Kasumi-1 (cell line): ENCODE data around the gene APOB.

ENCODE experiments used
- DNase-seq, 2 experiments: peaks; one replicate each; lab custom pipeline; 2025; lab: John Stamatoyannopoulos, UW

The APOB gene

DNA sequence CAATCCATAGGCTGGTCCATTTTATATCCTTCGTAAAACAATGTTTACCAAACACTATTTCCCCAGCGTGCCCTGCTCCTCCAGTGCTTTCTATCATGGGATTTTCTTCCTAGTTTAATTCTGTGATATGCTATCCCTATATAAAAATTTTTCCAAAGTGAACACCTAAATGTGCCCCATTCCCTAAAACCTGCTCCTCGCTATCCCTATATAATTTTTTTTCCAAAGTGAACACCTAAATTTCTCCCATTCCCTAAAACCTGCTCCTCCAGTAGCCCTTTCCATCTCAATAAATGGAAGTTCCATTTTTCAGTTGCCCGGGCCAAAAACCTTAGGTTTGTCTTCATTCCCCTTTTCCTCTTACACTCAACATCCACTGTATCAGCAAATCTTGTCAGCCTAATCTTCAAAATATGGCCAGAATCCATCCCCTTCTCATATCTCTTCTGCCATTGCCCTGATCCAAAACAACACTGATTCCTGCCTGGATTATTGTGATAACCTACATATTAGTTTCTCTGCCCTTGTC, 26.1 kb downstream of the APOB start:
- DNase-seq: no peak

DNA sequence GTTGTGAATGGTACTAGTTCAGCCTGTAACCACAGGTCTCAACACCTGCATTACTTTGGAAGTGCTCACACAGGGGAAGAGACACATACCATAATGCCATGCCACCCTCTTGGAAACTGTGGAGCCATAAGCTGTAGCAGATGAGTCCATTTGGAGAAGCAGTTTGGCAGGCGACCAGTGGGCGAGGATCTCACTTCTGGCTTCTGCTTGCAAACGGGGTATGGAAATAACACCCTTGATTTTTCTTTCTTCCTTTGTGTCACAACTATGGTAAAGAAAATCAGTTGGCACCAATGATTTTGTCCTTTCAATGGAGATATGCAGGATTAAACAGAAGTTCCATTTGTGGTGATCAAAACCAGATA, 28.6 kb downstream of the APOB start:
- DNase-seq: no peak

DNA sequence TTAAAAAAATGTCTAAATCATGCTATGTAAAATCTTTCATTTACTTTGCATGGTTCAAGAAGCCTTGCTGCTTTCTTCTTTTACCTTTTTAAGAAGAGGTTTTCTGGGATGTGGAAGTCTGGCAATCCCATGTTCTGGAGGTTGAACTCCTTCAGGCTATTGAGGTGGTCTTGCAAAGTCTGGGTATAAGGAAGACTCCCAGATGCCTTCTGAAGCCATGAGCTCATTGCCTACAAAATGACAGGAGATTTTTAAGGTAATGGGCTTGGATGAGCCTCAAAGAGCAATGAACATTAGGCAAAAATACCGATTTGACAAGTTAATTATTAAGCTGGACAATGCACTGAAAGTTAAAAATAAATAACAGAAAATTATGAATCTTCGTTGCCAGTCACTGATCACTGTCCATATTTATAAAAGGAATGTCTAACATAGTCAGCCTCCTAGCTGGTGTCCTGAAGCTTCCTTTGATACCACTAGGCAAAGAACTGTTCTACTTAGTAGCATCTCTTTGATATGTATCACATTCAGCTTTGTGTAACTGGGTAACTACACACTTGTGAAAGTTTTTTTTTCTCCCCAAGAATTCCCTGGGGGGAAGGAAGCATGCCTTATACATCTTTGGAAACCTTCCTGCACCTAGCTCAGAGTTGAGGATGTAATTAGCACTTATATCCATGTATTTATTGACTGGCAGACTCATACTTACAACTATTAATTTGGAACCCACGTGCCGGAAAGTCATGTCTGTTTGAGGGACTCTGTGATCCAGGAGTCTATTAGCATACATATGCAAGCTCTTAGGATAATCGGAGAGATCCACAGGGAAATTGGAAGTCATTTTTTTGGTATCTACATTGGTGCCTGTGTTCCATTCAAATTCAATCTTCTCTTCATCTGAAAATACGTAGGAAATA, 29.3 kb downstream of the APOB start:
- DNase-seq: no peak

DNA sequence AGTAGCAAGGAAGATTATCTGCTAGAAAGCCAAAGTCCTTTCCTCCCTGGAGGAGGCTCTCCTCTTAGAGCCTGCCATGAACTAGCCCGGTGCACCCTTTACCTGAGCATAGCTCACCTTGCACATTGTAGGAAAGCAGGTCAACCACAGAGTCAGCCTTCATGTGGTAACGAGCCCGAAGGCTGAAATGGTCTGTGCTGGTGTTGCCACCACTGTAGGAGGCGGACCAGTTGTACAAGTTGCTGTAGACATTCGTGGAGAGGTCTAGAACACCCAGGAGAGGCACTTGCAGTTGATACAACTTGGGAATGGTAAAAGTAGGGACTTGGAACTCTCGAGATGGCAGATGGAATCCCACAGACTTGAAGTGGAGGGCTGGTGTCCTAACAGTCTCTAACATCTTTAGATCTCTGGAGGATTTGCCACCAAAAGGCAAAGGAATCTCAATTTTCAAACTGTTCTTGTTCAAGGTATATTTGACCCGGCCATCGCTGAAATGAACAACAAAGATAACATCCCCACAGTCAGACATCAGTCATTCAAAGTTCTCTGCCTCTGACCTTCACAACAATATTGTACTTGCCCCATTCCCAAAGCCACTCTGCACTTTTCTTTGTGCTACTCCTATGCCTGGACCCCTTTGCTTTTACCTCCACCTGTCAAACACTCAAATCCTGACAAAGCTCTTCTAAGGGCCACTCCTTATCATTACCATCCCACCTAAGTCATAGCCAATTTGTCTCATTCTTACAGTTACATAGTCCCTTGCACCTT, 30.6 kb downstream of the APOB start:
- no peak for DNase-seq

DNA sequence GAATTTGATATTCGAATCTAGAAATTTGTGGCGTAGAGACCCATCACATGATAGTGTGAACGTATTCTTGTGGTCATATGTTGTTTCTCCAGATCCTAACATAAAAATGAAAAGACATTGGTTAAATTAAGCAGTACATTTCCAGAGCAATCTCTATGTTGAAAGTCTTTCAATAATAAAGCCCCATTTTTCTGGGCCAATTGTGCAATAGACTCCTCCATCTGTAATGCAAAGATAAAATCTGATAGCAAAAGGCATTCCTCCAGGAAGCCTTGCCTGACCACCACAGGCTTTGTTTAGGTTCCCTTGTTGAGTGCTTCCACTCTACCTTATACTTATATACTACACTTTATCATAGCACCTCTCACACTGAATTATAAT, 31.3 kb downstream of the APOB start:
- no peak for DNase-seq

DNA sequence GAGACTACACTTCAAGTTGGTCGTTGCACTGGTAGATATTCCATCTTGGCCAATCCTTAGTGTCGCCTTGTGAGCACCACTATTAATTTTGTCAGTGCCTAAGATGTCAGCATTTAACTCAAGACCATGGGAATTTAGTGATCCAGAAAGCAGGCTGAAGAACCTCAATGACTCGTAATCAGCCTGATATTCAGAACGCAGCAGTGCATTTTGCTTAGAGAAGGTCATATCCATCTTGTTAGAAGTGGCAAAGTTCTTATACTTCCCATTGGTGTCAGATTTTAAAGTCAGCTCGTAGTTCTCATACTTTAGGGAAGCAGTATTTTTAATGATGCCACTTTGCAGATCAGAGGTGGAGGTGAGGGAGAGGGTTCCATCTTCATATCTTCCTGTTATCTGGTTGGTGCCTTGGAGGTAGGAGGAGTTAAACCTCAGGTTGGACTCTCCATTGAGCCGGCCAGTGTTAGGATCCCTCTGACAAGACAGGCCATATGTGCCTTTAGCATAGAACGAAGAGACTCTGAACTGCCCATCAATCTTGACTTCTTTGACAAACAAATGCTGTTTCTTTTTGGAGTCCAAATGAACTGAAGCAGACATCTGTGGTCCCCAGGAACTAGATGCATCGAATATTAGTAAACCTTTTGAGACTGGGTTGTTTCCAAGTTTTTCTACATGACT, 31.9 kb downstream of the APOB start:
- no peak for DNase-seq

DNA sequence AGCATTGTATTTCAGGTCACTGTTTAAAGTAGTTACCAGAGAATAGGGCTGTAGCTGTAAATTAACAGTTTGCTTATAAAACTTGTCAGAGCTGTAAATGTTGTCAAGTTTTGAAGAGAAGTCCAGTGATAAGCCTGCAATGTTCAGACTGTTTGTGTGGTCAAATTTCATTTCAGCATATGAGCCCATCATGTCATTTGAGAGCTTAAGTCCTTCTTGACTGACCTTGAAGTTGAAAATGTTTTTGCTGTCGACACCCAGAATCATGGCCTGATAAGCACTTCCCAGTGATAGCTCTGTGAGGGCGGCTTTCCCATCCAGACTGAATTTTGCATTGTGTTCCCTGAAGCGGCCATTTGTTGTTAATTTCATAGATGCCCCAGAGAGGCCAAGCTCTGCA, 32.4 kb downstream of the APOB start:
- no peak for DNase-seq

DNA sequence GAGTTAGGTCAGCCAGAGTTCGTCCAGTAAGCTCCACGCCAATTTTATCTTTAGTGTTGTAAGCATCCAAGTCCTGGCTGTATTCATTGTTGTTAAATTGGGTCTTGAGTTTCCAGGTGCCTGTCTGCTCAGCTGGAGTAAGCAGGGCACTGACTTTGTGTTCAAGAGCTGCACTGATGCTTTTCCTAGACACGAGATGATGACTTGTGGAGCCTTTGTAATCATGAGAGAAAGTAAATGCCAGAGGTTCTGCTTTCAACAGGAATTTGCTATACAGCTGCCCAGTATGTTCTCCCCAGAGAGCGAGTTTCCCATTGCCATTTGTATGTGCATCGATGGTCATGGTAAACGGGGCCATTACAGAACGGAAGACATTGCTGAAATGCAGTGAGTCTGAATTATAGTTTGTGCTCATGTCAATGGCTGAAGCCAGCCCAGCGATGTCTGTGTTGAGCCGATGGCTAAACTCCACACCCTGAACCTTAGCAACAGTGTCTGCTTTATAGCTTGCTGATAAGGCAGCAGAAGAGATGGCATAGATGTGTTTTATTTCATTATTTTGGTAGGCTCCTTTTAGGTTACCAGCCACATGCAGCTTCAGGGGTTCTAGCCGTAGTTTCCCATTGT, 32.9 kb downstream of the APOB start:
- no peak for DNase-seq

DNA sequence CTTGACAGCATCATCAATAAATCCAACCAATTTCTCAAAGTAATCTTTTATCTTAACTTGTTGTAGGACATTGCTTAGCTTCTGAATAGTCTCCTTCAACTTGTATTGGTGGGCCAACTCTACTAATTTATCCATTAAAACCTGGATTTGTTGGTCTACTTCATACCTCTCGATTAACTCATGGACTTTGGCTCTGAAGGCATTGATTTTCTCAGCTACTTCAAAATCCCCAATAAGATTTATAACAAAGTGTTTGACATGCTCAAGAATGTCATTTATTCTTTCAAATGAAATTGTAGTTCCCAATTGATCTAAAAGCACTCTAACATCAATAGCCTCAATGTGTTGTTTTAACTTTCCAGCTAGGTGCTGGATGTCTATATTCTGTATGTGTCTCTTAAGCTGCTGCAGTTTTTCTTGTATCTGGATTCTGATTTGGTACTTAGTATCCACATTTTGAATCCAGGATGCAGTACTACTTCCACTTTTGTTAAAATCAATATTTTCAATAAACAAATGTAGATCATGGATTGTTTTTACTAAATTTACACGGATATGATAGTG, 34.1 kb downstream of the APOB start:
- DNase-seq: no peak

DNA sequence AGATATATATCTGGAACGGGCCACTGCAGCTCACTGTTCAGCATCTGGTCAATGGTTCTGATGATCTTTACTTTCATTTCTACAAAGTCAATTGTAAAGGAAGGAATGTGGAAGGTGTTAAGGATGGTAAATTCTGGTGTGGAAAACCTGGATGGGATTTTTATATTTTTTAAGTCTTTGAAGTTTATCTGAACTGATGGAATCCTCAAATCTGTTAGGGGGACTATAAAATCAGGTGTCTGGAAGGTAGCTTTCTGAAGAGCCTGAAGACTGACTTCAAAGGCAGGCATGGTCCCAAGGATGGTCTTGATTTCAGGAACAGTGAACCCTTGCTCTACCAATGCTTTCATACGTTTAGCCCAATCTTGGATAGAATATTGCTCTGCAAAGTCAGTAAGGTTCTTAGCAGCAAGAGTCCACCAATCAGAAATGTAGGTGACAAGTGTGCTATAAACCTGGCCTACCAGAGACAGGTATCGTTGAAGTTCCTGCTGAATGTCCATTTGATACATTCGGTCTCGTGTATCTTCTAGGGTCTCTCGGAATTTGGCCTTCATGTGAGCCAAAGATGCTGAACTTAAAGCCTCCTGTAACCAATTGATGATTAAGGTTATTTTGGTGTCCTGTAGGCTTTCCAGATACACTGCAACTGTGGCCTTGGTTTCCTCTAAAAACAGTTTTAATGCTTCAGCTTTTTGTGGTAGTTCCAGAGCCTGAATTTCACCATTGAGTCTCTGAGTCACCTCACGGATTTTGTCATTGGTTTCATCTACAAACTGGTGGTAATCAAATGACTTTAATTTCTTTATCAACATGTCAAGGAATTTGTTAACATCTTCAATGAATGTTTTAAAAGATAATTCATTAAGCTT, 34.8 kb downstream of the APOB start:
- no peak for DNase-seq

DNA sequence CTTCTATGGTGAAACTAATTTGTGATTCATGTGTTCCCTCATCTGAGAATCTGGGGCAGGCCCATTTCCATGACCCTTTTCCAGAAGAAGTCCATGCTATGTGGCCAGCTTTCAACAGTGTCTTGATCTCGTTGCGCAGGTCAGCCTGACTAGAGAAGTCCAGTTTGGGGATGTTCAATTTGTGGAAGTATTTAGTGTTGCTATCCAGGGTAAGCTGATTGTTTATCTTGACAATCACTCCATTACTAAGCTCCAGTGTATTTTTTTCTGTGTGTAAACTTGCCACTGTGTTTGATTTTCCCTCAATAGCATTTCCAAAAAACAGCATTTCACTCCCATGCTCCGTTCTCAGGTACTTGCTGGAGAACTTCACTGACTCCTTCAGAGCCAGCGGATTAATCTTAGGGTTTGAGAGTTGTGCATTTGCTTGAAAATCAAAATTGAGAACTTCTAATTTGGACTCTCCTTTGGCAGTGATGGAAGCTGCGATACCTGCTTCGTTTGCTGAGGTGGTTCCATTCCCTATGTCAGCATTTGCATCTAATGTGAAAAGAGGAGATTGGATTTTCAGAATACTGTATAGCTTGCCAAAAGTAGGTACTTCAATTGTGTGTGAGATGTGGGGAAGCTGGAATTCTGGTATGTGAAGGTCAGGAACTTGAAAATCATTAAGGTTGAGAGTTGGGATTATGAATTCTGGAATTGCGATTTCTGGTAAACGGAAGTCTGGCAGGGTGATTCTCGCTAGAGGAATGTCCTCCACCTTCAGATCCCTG, 35.7 kb downstream of the APOB start:
- DNase-seq: no peak

DNA sequence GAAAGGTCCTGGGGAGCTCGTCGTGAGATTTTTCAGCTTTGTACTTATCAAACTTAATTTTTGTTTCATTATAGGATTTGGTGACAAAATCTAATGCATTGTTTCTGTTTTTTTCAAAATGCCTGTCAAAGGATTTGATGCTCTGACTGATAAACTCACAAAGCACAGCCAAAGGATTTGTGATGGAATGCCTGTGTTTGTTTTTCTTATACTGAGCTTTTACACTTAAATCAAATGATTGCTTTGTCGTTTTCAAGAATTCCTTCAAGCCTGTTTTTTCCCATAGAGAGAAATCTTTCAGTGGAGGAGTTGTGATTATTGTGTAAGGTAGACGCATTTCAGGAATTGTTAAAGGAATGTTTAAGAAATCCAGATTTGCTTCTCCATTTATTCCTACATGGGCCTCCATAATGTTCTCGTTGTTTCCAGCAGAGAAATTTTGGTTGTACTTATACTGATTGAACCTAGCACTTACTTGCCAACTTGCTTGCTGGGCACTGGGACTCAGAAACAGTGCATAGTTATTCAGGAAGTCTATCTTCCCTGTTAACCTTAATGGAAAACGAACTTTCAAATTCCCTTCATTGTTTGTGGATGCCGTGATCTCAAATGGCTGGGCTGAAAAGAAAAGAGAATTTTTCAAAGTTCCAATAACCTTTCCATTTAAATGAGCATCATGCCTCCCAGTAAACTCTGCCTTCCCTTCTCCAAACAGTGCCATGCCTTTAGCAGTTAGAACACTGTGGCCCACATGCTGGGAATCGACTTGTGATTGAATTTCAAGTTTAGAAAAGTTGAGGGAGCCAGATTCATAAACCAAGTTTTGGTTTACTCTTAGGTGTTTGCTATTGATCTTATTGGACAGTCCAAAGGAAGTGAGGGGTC, 36.5 kb downstream of the APOB start:
- DNase-seq: no peak

DNA sequence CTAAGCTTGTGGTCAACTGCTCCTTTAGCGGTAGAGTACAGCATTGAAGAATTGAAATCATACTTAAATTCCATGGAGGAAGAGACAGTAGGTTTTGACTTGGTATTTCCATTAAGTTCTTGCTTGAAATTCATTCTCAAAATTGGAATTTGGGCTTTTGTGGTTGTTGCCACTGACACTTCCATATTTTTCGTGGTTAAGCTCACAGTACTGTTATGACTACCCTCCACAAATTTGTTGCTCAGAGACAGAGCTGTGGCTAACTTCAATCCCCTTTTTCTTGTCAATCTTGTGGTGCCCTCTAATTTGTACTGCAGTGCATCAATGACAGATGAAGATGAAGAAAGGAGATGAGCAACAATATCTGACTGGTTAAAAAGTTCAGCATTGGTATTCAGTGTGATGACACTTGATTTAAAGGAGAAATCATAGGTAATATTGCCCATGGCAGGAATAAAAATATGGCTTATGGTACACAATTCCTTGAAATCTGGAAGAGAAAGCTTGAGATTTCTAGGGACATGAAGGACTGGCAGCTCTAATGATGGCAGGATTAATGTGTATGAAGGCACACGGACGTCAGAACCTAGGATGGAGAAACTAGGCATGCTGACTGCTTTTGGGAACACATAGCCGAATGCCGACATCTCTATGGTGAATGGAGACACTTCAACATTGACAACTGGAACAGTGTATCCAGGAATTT, 37.3 kb downstream of the APOB start:
- DNase-seq: no peak

DNA sequence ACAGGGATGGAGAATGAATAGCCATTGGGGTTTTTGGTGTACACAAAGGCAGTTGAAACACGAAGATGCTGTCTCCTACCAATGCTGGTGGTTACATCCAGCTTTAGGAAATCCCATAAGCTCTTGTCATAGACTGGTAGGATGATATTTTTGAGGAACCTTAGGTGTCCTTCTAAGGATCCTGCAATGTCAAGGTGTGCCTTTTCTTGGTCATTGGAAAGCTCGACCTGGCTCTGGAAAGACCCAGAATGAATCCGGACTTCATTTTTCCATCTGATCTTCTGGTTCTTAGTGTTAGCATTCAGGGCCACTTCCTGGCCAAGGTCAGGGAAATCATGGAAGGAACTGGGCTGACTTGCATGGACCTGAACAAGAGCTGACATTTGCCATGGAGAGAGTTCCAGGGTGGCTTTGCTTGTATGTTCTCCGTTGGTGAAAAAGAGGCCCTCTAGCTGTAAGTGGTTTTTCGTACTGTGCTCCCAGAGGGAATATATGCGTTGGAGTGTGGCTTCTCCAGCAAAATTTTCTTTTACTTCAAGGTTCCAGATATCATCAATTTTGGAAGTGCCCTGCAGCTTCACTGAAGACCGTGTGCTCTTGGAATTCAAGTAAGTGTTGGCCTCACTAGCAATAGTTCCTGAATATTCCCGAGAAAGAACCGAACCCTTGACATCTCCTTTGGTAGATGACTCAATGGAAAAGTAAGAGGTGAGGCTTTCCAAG, 38.0 kb downstream of the APOB start:
- DNase-seq: no peak

DNA sequence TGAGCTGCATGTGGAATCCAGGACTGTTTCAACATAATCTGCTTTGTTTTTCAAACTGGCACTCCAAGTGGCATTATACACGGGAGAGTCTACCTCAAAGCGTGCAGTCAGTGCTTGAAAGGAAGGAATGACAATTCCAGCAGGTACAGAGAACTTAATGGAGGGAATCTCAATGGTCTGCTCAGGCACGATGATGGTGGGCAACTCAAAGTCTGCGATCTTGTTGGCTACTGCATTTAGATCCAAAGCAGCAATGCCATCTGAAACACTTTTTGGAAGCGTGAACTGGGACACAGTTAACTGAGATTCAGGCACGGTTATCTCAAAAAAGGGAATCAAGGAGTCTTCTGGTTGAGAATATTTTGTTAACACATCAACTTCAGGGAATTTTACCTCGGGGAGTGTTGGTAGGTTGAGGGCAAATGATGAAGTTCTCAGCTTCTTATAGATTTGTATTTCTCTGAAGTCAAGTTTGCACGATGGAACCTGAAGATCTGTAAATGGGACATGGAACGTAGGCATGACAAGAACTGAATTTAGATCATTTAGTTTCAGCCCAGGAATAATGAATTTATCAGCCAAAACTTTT, 38.7 kb downstream of the APOB start:
- no peak for DNase-seq

DNA sequence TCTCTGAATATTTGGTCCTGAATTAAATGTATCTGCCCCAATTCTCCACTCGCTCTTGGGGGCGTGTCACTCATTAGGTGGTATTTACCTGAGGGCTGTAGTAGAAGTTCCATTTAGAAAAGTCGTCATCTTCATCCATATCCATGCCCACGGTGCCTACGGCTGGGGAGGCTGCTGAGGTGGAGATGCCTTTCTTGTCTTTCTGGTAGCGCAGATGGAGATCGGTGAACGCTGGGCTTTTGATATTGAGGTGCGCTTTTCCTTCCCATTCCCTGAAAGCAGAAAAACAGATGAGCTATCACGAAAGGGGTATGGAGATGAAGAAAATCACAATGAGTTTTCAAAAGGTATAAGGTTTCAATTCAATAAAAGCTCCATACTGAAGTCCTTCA, 39.7 kb downstream of the APOB start:
- DNase-seq: no peak

DNA sequence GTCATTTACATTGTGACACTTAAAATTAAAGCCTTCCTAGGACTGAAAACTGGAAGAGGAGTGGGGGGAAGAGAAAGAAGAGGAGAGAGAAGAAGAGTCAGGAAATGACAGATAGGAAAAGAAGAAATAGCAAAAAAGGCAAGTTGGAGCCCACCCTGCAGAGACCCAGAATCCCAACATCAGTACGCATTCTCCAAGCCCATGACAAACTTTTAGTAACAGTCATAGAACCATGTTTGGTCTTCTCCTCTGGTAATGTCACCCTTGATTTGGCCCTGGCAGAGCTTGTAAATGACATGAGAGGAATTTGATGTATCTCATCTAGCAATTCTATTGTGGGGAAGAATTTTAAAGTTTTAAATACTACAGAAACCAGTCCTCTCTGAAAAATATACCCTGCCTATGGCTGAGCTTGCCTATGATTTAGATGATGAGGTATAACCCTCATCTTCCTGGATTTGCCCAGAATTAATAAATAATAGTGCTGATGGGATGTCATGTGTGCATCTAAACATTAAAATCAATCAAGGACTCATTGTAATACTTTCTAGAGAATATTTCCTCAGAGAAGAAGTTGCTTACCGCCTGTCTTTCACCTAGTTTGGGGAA, 40.2 kb downstream of the APOB start:
- no peak for DNase-seq
